ENCODE data around the gene PGF. TPM values are rescaled to one million over a fixed set of nuclear protein-coding genes. Genes with fewer than 3 reads are reported as not detected.
A peak's percentile ranks its signal among the peaks of the same experiment; 100 is the strongest.

The PGF gene
- polyA plus RNA-seq, 1 donor (not counting 4 experiments of a cell fraction or from before 2014, with no cell fraction given), result 16.5 TPM

DNA sequence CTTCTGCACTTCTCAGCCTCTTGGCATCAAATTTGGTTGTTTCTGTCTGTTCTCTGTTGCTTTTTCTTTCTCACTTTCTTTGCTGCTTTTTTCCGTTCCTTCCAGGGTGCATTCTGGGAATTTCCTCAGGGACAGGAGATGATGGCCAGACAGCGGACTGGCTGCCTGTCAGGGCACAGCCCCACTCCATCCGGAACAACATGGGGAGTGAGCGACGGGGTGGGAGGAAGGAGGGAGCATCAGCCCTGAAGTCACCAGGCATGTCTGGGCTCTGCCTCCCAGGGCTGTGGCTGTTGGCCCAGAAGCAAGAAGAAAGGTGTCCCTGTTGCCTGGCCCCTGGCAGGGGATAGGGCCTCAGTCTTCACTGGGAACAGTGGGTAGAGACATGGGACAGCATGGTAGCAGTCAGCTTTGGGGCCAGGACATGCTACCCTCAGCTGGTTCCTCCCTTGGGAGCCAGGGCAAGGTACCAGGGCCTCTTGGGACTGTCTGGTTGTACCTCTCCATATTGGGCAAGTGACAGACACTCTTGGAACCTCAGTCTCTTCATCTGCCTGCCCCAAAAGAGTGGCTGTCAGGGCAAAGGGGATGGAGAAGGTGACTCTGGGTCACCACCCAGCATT, 8.6 kb downstream of the PGF start:
- H2AFZ ChIP-seq (ENCODE audit: control insufficient read depth, low read length), result peak overlapping the region; percentile 27
- DNase-seq (ENCODE audit: low read depth, low spot score), result no peak

DNA sequence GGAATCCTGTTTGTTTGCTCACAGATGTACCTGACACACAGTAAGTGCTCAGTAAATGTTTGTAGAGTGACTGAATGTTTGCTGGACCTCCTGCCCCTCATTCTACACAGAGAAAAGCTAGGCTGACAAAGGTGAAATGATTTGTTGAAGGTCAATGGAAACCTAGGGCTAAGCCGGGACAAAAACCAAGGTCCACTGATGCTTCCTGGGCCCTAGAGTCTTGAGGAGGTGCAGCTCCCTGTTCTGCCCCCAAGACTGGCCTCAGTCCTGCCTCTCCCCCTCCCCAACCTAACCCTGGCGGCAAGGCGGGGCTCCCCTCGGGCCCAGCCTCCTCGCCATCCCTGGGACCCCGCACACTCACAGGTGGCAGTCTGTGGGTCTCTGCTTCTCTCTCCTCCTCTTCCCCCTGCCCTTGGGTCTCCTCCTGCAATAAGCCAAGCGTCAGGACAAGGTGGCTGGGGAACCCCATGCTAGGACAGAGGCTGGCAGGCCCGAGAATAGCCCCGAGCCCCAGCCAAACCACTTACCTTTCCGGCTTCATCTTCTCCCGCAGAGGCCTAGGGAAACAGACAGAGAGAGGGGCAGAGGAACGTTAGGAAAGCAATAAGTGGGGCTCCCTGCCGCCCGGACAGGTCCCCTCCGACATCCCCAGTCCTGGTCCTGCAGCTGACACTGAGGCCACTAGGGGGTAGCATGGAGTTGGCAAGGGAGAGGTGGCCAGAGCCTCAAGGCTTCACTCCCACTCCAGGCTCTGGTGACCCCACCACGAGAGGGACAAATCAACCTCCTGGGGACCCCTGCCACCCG, 9.3 kb downstream of the PGF start:
- dilution Hi-C loops (cut with MboI; ENCODE audit: extremely low pct_ligation_motif_present, low sequenced_read_pairs), result no loop called here
- Histone ChIP-seq H4K20me1 (ENCODE audit: control insufficient read depth, extremely low read depth, insufficient read depth, low read length) (peaks cover 2% of the 10 kb centered on the region), H2AFZ (ENCODE audit: control insufficient read depth, low read length) (peak overlapping the region; percentile 23), H3K9ac (ENCODE audit: control insufficient read depth, extremely low read depth, insufficient read depth, low read length) (peak overlapping the region; percentile 8), H3K4me3 (ENCODE audit: control insufficient read depth in 2 of 3, extremely low read depth in 1 of 3, insufficient read depth in 2 of 3, low read depth in 1 of 3, low read length in 3 of 3) (no peak overlapping the region), H3K9me3 (ENCODE audit: control insufficient read depth, low read depth, low read length) (no peaks in the 10 kb centered on the region), H3K36me3 (ENCODE audit: control insufficient read depth in 2 of 2, extremely low read depth in 1 of 2, insufficient read depth in 2 of 2, low read length in 2 of 2) (peaks cover 20 to 33% of the 10 kb centered on the region in 2 experiments), H3K4me1 (ENCODE audit: control insufficient read depth, extremely low read depth, insufficient read depth, low read length) (peaks cover 41% of the 10 kb centered on the region), H3K27ac (ENCODE audit: control insufficient read depth, insufficient read depth, low read length) (peak overlapping the region; percentile 25), H3K27me3 (ENCODE audit: control insufficient read depth, extremely low read depth, insufficient read depth, low read length) (no peaks in the 10 kb centered on the region), H3K79me2 (ENCODE audit: control insufficient read depth, insufficient read depth, low read length) (no peaks in the 10 kb centered on the region), H3K9me1 (ENCODE audit: control insufficient read depth, extremely low read depth, insufficient read depth, low read length) (no peaks in the 10 kb centered on the region), H3K4me2 (ENCODE audit: control insufficient read depth, extremely low read depth, insufficient read depth, low read depth, low read length) (peak overlapping the region; percentile 55)
- FAIRE-seq, result peak; percentile 32
- no peak for DNase-seq (ENCODE audit: low read depth, low spot score)
- TF ChIP-seq, protein P1, sequence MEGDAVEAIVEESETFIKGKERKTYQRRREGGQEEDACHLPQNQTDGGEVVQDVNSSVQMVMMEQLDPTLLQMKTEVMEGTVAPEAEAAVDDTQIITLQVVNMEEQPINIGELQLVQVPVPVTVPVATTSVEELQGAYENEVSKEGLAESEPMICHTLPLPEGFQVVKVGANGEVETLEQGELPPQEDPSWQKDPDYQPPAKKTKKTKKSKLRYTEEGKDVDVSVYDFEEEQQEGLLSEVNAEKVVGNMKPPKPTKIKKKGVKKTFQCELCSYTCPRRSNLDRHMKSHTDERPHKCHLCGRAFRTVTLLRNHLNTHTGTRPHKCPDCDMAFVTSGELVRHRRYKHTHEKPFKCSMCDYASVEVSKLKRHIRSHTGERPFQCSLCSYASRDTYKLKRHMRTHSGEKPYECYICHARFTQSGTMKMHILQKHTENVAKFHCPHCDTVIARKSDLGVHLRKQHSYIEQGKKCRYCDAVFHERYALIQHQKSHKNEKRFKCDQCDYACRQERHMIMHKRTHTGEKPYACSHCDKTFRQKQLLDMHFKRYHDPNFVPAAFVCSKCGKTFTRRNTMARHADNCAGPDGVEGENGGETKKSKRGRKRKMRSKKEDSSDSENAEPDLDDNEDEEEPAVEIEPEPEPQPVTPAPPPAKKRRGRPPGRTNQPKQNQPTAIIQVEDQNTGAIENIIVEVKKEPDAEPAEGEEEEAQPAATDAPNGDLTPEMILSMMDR (optimal IDR thresholded peaks at IDR 0.05 in 1 of 3, IDR thresholded peaks at IDR 0.05 in 1 of 3, conservative IDR thresholded peaks at IDR 0.05 in 1 of 3; ENCODE audit: extremely low read depth in 1 of 3, insufficient read depth in 2 of 3, low read length in 3 of 3), result peak in 2 of 3 experiments; percentile 89 to 96
- TF ChIP-seq EZH2 (IDR thresholded peaks at IDR 0.05; ENCODE audit: low read length), result no peak

More for the DNA sequence above, 8.6 kb downstream of the PGF start:
- peaks cover 2% of the 10 kb centered on the region for H4K20me1 ChIP-seq (ENCODE audit: control insufficient read depth, extremely low read depth, insufficient read depth, low read length)
- peaks cover 19 to 34% of the 10 kb centered on the region in 2 experiments for H3K36me3 ChIP-seq (ENCODE audit: control insufficient read depth in 2 of 2, extremely low read depth in 1 of 2, insufficient read depth in 2 of 2, low read length in 2 of 2)
- no peaks in the 10 kb centered on the region for H3K79me2 ChIP-seq (ENCODE audit: control insufficient read depth, insufficient read depth, low read length)
- dilution Hi-C loops (cut with MboI; ENCODE audit: extremely low pct_ligation_motif_present, low sequenced_read_pairs), result no loop called here
- H3K4me3 ChIP-seq (ENCODE audit: control insufficient read depth in 2 of 3, extremely low read depth in 1 of 3, insufficient read depth in 2 of 3, low read depth in 1 of 3, low read length in 3 of 3), result no peak overlapping the region
- no peaks in the 10 kb centered on the region for H3K9me1 ChIP-seq (ENCODE audit: control insufficient read depth, extremely low read depth, insufficient read depth, low read length)
- H3K27ac ChIP-seq (ENCODE audit: control insufficient read depth, insufficient read depth, low read length), result peak overlapping the region; percentile 25
- peak overlapping the region; percentile 55 for H3K4me2 ChIP-seq (ENCODE audit: control insufficient read depth, extremely low read depth, insufficient read depth, low read depth, low read length)
- H3K9me3 ChIP-seq (ENCODE audit: control insufficient read depth, low read depth, low read length), result no peaks in the 10 kb centered on the region
- FAIRE-seq, result peak; percentile 85
- no peak for TF ChIP-seq EZH2 (IDR thresholded peaks at IDR 0.05; ENCODE audit: low read length)
- TF ChIP-seq, protein P1 (optimal IDR thresholded peaks at IDR 0.05 in 1 of 3, IDR thresholded peaks at IDR 0.05 in 1 of 3, conservative IDR thresholded peaks at IDR 0.05 in 1 of 3; ENCODE audit: extremely low read depth in 1 of 3, insufficient read depth in 2 of 3, low read length in 3 of 3), result no peak
- peaks cover 35% of the 10 kb centered on the region for H3K4me1 ChIP-seq (ENCODE audit: control insufficient read depth, extremely low read depth, insufficient read depth, low read length)
- peak overlapping the region; percentile 8 for H3K9ac ChIP-seq (ENCODE audit: control insufficient read depth, extremely low read depth, insufficient read depth, low read length)
- no peaks in the 10 kb centered on the region for H3K27me3 ChIP-seq (ENCODE audit: control insufficient read depth, extremely low read depth, insufficient read depth, low read length)

All from keratinocyte (primary cell).